GM12801 (cell line): ENCODE measurements around the gene KNSTRN.

ENCODE experiments used
- CTCF ChIP-seq: IDR thresholded peaks from one replicate; pipeline ENCODE4 v1.5.1; 2011; ENCODE audit warnings: control low read depth; ENCODE audit not compliant: insufficient read length; ENCODE audit errors: extremely low read depth

KNSTRN gene

GRCh38 chr15:40337597-40337996 is 44.9 kb upstream of the KNSTRN start:
- TF ChIP-seq CTCF, result no peak

GRCh38 chr15:40338041-40338657 is 44.4 kb upstream of the KNSTRN start:
- no peak for TF ChIP-seq CTCF

GRCh38 chr15:40338921-40339620 is 43.5 kb upstream of the KNSTRN start:
- TF ChIP-seq CTCF, result no peak

- TF ChIP-seq CTCF, result no peak
Measured at GRCh38 chr15:40339621-40339945, 42.9 kb upstream of the KNSTRN start.

- TF ChIP-seq CTCF, result no peak
Measured at GRCh38 chr15:40340038-40340739, 42.3 kb upstream of the KNSTRN start.

- no peak for TF ChIP-seq CTCF
Measured at GRCh38 chr15:40340740-40341400, 41.7 kb upstream of the KNSTRN start, which contains the start of gene CCDC9B. Gene CCDC9B (minus strand): TSS chr15:40340939. CDS start chr15:40340819, 120 bp downstream.
